OCI-LY3 (cell line): ENCODE data around the gene SLFN11.
"Not testable (repeated sequence)": the region's sequence is repeated elsewhere in the genome, so short reads cannot be mapped to it uniquely, and the experiment has no call there.

Experiments
- EZH2phosphoT487 ChIP-seq: fragments of 200-600 bp; shearing (Covaris generic); IDR thresholded peaks from 2 replicates; pipeline ENCODE4 v1.6.1; 2018; ENCODE audit warnings: antibody characterized with exemption, mixed run types, low read depth
- TF ChIP-seq, protein P1 (sequence below): fragments of 200-600, 300-600 bp; sonication (generic); IDR thresholded peaks from 2 replicates; pipeline ENCODE4 v1.5.1; 2014; ENCODE audit warnings: antibody characterized with exemption, low read length, low read depth

DNA sequence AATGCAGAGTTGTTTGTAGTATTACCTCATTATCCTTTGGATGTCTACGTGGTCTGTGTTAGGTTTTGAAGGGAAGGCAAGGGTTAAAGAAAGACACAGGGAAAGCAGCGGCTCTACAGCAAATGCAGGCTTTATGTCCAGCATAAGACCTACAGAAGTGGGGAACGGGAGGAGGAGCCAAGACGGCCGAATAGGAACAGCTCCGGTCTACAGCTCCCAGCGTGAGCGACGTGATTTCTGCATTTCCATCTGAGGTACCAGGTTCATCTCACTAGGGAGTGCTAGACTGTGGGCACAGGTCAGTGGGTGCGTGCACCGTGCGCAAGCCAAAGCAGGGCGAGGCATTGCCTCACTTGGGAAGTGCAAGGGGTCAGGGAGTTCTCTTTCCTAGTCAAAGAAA, 20.4 kb upstream of the SLFN11 start:
- TF ChIP-seq, protein P1, sequence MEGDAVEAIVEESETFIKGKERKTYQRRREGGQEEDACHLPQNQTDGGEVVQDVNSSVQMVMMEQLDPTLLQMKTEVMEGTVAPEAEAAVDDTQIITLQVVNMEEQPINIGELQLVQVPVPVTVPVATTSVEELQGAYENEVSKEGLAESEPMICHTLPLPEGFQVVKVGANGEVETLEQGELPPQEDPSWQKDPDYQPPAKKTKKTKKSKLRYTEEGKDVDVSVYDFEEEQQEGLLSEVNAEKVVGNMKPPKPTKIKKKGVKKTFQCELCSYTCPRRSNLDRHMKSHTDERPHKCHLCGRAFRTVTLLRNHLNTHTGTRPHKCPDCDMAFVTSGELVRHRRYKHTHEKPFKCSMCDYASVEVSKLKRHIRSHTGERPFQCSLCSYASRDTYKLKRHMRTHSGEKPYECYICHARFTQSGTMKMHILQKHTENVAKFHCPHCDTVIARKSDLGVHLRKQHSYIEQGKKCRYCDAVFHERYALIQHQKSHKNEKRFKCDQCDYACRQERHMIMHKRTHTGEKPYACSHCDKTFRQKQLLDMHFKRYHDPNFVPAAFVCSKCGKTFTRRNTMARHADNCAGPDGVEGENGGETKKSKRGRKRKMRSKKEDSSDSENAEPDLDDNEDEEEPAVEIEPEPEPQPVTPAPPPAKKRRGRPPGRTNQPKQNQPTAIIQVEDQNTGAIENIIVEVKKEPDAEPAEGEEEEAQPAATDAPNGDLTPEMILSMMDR: not testable (repeated sequence)
- TF ChIP-seq EZH2phosphoT487: not testable (repeated sequence)
